H1 (cell line): ENCODE results near the gene LHX2. TPM values are rescaled to one million over a fixed set of nuclear protein-coding genes. Genes with fewer than 3 reads are reported as not detected.

Source experiments
- CTCF ChIA-PET: fragments of 300-600 bp; sonication (Branson Sonifier 250); formaldehyde crosslinking; loops from one replicate; lab custom pipeline; 2021; ENCODE audit not compliant: partially characterized antibody; lab: Charles Lee
- POLR2A ChIA-PET: fragments of 300-600 bp; sonication (Branson Sonifier 250); formaldehyde crosslinking; loops from one replicate; lab custom pipeline; 2021; ENCODE audit warnings: inconsistent platforms; ENCODE audit not compliant: partially characterized antibody; lab: Charles Lee
- DNase-seq, 2 experiments: peaks; one replicate each; pipeline versions ENCODE4 v3.0.0 to v3.0.0-alpha.2; 2010 to 2022; ENCODE audit warnings: low spot score in 2 of 2, low read depth in 1 of 2, mixed read lengths in 1 of 2
- FAIRE-seq: peaks from 2 replicates; lab custom pipeline; 2011; peaks lifted over from hg19 to GRCh38; lab: Jason Lieb, UNC
- H2AFZ ChIP-seq: 2 replicates; pipeline ENCODE4 v1.8.1; 2012; ENCODE audit warnings: low read length, inconsistent platforms
- H2AK5ac ChIP-seq: 2 replicates; pipeline ENCODE4 v1.6.1; 2013; ENCODE audit warnings: low read depth, low read length
- H2BK120ac ChIP-seq: replicated peaks from 2 replicates; pipeline ENCODE3; 2013; ENCODE audit warnings: low read depth, low read length, inconsistent platforms
- H2BK12ac ChIP-seq: 2 replicates; pipeline ENCODE4 v1.6.1; 2013; ENCODE audit warnings: low read depth, low read length
- H2BK15ac ChIP-seq: 2 replicates; pipeline ENCODE4 v1.6.1; 2013; ENCODE audit warnings: low read length
- H2BK20ac ChIP-seq: 2 replicates; pipeline ENCODE4 v1.6.1; 2013; ENCODE audit warnings: low read length
- H2BK5ac ChIP-seq: 2 replicates; pipeline ENCODE4 v1.6.1; 2013; ENCODE audit warnings: low read depth, low read length
- H3K14ac ChIP-seq: 2 replicates; pipeline ENCODE4 v1.6.1; 2013; ENCODE audit warnings: inconsistent platforms; ENCODE audit not compliant: insufficient read length
- H3K18ac ChIP-seq: 2 replicates; pipeline ENCODE4 v1.6.1; 2013; ENCODE audit warnings: low read length; ENCODE audit errors: extremely low read depth
- H3K23ac ChIP-seq: 2 replicates; pipeline ENCODE4 v1.6.1; 2013; ENCODE audit warnings: inconsistent platforms; ENCODE audit not compliant: insufficient read length
- H3K23me2 ChIP-seq: 2 replicates; pipeline ENCODE4 v1.6.1; 2013; ENCODE audit warnings: low read depth, low read length
- H3K27ac ChIP-seq: 2 replicates; pipeline ENCODE4 v1.6.1; 2011; ENCODE audit warnings: low read depth, low read length, inconsistent platforms
- H3K27me3 ChIP-seq, 4 experiments: replicated peaks in 1 of 4; 1 replicate in 1 of 4; 2 replicates in 3 of 4; pipeline versions ENCODE4 v1.6.1 to v1.8.1; 2011 to 2013; ENCODE audit warnings: low read length in 3 of 4, mild to moderate bottlenecking in 3 of 4, inconsistent platforms in 2 of 4, mixed read lengths in 2 of 4, moderate library complexity in 1 of 4; ENCODE audit not compliant: control insufficient read depth in 3 of 4, insufficient read depth in 3 of 4; ENCODE audit errors: extremely low read depth in 1 of 4
- H3K36me3 ChIP-seq, 4 experiments: 2 replicates each; pipeline versions ENCODE4 v1.6.1 to v1.8.1; 2011 to 2013; ENCODE audit warnings: mild to moderate bottlenecking in 4 of 4, low read length in 3 of 4, moderate library complexity in 2 of 4, control low read depth in 1 of 4, inconsistent platforms in 1 of 4; ENCODE audit not compliant: insufficient read depth in 4 of 4, control insufficient read depth in 2 of 4
- H3K4ac ChIP-seq: replicated peaks from 2 replicates; pipeline ENCODE3; 2013; ENCODE audit warnings: low read length, low read depth, mixed read lengths, inconsistent platforms; ENCODE audit not compliant: insufficient read length
- H3K4me1 ChIP-seq, 4 experiments: replicated peaks in 1 of 4; 1 replicate in 1 of 4; 2 replicates in 3 of 4; pipeline versions ENCODE4 v1.6.1 to v1.8.1; 2011 to 2013; ENCODE audit warnings: low read length in 3 of 4, inconsistent platforms in 2 of 4, mixed read lengths in 1 of 4; ENCODE audit not compliant: insufficient read depth in 4 of 4, control insufficient read depth in 3 of 4
- H3K4me2 ChIP-seq, 2 experiments: 2 replicates each; pipeline versions ENCODE4 v1.6.1 to v1.8.1; 2011 to 2013; ENCODE audit warnings: low read depth in 2 of 2, low read length in 2 of 2, control low read depth in 1 of 2, inconsistent platforms in 1 of 2, mild to moderate bottlenecking in 1 of 2; ENCODE audit not compliant: insufficient read depth in 1 of 2
- H3K4me3 ChIP-seq, 4 experiments: fragments of 200-600, 300-600 bp in 1 of 4; sonication (generic), shearing (Covaris generic), sonication (Bioruptor Twin) in 1 of 4; 2 replicates each; pipeline versions ENCODE4 v1.5.1 to v1.8.1; 2011 to 2016; ENCODE audit warnings: low read length in 4 of 4, low read depth in 3 of 4, control low read depth in 2 of 4, inconsistent platforms in 2 of 4, mild to moderate bottlenecking in 2 of 4, mixed read lengths in 1 of 4, moderate library complexity in 1 of 4; ENCODE audit not compliant: insufficient read depth in 2 of 4; ENCODE audit errors: extremely low read depth in 1 of 4
- H3K56ac ChIP-seq: replicated peaks from 2 replicates; pipeline ENCODE3; 2013; ENCODE audit warnings: low read depth, mild to moderate bottlenecking, mixed read lengths, low read length, inconsistent platforms; ENCODE audit not compliant: insufficient read length
- H3K79me1 ChIP-seq: 2 replicates; pipeline ENCODE4 v1.6.1; 2013; ENCODE audit warnings: low read depth, low read length, control low read depth
- H3K79me2 ChIP-seq, 2 experiments: 2 replicates each; pipeline versions ENCODE4 v1.6.1 to v1.8.1; 2012 to 2013; ENCODE audit warnings: low read length in 2 of 2, mild to moderate bottlenecking in 2 of 2, inconsistent platforms in 1 of 2; ENCODE audit not compliant: insufficient read depth in 2 of 2, control insufficient read depth in 1 of 2
- H3K9ac ChIP-seq, 4 experiments: replicated peaks in 1 of 4; 1 replicate in 1 of 4; 2 replicates in 3 of 4; pipeline versions ENCODE4 v1.6.1 to v1.8.1; 2011 to 2013; ENCODE audit warnings: low read depth in 3 of 4, low read length in 3 of 4, control low read depth in 2 of 4, mild to moderate bottlenecking in 2 of 4, moderate library complexity in 2 of 4, inconsistent platforms in 1 of 4; ENCODE audit errors: extremely low read depth in 1 of 4
- H3K9me3 ChIP-seq, 2 experiments: 2 replicates each; pipeline versions ENCODE4 v1.6.1 to v1.8.1; 2012 to 2013; ENCODE audit warnings: mild to moderate bottlenecking in 2 of 2, moderate library complexity in 2 of 2, control low read depth in 1 of 2, inconsistent platforms in 1 of 2, low read depth in 1 of 2, low read length in 1 of 2, mixed read lengths in 1 of 2; ENCODE audit not compliant: insufficient read depth in 2 of 2
- H4K20me1 ChIP-seq, 2 experiments: replicated peaks in 1 of 2; 2 replicates each; pipeline versions ENCODE3 to v1.8.1; 2011 to 2013; ENCODE audit warnings: inconsistent platforms in 2 of 2, low read length in 2 of 2, mild to moderate bottlenecking in 1 of 2; ENCODE audit not compliant: insufficient read depth in 2 of 2, control insufficient read depth in 1 of 2
- H4K5ac ChIP-seq: 2 replicates; pipeline ENCODE4 v1.6.1; 2013; ENCODE audit warnings: low read length, low read depth, mixed read lengths, inconsistent platforms; ENCODE audit not compliant: insufficient read length
- H4K8ac ChIP-seq: 2 replicates; pipeline ENCODE4 v1.8.0; 2013; ENCODE audit warnings: mild to moderate bottlenecking, moderate library complexity, low read length, inconsistent platforms; ENCODE audit not compliant: insufficient read depth; ENCODE audit errors: extremely low read depth
- H4K91ac ChIP-seq: replicated peaks from 2 replicates; pipeline ENCODE3; 2013; ENCODE audit warnings: low read length, mixed read lengths, inconsistent platforms; ENCODE audit not compliant: insufficient read length
- BRCA1 ChIP-seq: IDR thresholded peaks from 2 replicates; pipeline ENCODE4 v1.6.1; 2012; ENCODE audit warnings: low read depth, low read length, improper control_type of control experiment
- CREB1 ChIP-seq: IDR thresholded peaks from 2 replicates; pipeline ENCODE4 v1.6.1; 2012; ENCODE audit warnings: inconsistent platforms
- CTBP2 ChIP-seq: IDR thresholded peaks from 2 replicates; pipeline ENCODE4 v1.7.0; 2011; ENCODE audit warnings: borderline replicate concordance, mild to moderate bottlenecking, moderate library complexity, mixed read lengths, low read length; ENCODE audit not compliant: insufficient read depth, insufficient read length
- KDM5A ChIP-seq: fragments of 200-600 bp; IDR thresholded peaks from 2 replicates; pipeline ENCODE4 v1.7.1; 2012; ENCODE audit warnings: mild to moderate bottlenecking, low read length, inconsistent platforms, mixed read lengths
- POLR2AphosphoS5 ChIP-seq: IDR thresholded peaks from 2 replicates; pipeline ENCODE4 v1.6.1; 2011; ENCODE audit warnings: low read depth, low read length
- WGBS, 2 experiments: shearing (Covaris generic) in 1 of 2; methylation state at CpG; one replicate each; pipeline versions ENCODE4 v1.1.6 to v1.1.7; 2013 to 2015; ENCODE audit warnings: low lambda C conversion rate in 2 of 2, mixed read lengths in 2 of 2, inconsistent platforms in 1 of 2, low coverage in 1 of 2, missing lambda C conversion rate in 1 of 2; ENCODE audit not compliant: insufficient replicate concordance in 2 of 2, insufficient coverage in 1 of 2, insufficient read length in 1 of 2; ENCODE audit errors: extremely low coverage in 1 of 2, missing lambda C conversion rate in 1 of 2; 5-methylcytosine and 5-hydroxymethylcytosine counted together
- polyA plus RNA-seq, 7 experiments: library from polyadenylated mRNA; depleted of rRNA in 3 of 7; stranded (reverse) in 5 of 7; unstranded in 2 of 7; fragments of >200 nt in 5 of 7; fragments of 200-250 nt in 2 of 7; gene quantifications; 1 replicate in 5 of 7; 2 replicates in 1 of 7; 4 replicates in 1 of 7; pipeline versions ENCODE4 v1.2.1 to v1.2.3, GENCODE V29; 2011 to 2013; ENCODE audit warnings: missing spikeins in 2 of 7, mixed read lengths in 2 of 7
- total RNA-seq: library from RNA; stranded (reverse); fragmentation: NEBNext Ultra II Directional; extraction: Animal tissue kit (Norgen Biotek cat#: 25700); gene quantifications from 2 replicates; pipeline ENCODE4 v1.2.1, GENCODE V29; 2021

LHX2 gene
- total and polyA plus RNA-seq, 2 of the 8 experiments (the other 6 are each of a cell fraction or from before 2014, with no cell fraction given), result 0.11 to 0.86 TPM

DNA sequence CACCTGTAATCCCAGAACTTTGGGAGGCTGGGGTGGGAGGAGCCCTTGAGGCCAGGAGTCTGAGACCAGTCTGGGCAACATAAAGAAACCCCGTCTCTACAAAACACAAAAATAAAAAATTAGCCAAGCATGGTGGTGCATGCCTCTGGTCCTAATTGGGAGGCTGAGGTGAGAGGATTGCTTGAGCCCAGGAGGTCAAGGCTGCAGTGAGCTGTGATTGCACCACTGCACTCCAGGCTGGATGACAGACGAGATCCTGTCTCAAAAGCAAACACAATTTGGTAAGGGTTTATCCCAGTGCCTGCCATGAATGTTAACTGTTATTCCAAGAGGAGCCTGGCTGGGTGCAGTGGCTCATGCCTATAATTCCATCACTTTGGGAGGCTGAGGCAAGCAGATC is 71.1 kb downstream of the LHX2 start:
- FAIRE-seq, result no peak
- WGBS, 2 experiments, result 100% methylated on average over 2 of the region's 2 CpGs; no CpG with 5 or more reads in 1 of the 2 experiments

More for the DNA sequence above, 71.1 kb downstream of the LHX2 start:
- DNase-seq, result no peak
- Histone ChIP-seq H3K4me1 (no peaks in the 10 kb centered on the region), H2AK5ac (no peak overlapping the region), H4K5ac (no peak overlapping the region), H3K9me3 (0 out of 4 replicates have a peak, but pooled peaks cover 0 to 4% of the 10 kb centered on the region in 2 experiments), H3K23me2 (peaks cover 2% of the 10 kb centered on the region; the same call in 1 of the 2 replicates), H3K18ac (no peak overlapping the region), H2BK120ac (no peak overlapping the region), H2BK15ac (no peak overlapping the region), H3K27me3 (no peaks in the 10 kb centered on the region), H4K8ac (no peak overlapping the region), H3K56ac (no peak overlapping the region), H3K4ac (no peak overlapping the region), H2BK12ac (no peak overlapping the region), H3K23ac (no peak overlapping the region), H3K4me2 (no peak overlapping the region), H3K14ac (no peak overlapping the region), H3K79me2 (no peaks in the 10 kb centered on the region), H3K27ac (no peak overlapping the region), H4K91ac (no peak overlapping the region), H3K4me3 (no peak overlapping the region), H2BK5ac (no peak overlapping the region), H3K9ac (no peak overlapping the region), H2AFZ (no peak overlapping the region), H3K79me1 (no peaks in the 10 kb centered on the region), H4K20me1 (no peaks in the 10 kb centered on the region), H3K36me3 (no peaks in the 10 kb centered on the region), H2BK20ac (no peak overlapping the region)
- POLR2A ChIA-PET, result no interaction called here
- TF ChIP-seq CREB1 (no peak), POLR2AphosphoS5 (no peak), CTBP2 (no peak), KDM5A (no peak), BRCA1 (no peak)
- CTCF ChIA-PET, result interaction anchor here (1.1 kb wide), 1 partner anchor 20 kb away, joined by 3 read pairs; no protein-coding TSS in a partner anchor
